Smooth muscle cell (in vitro differentiated cells): ENCODE data around the gene PPP3CB. TPM values are rescaled to one million over a fixed set of nuclear protein-coding genes. Genes with fewer than 3 reads are reported as not detected.

Experiments
- DNase-seq: peaks from one replicate; lab custom pipeline; 2025; ENCODE audit not compliant: unreplicated experiment; lab: John Stamatoyannopoulos, UW
- H2AFZ ChIP-seq: fragments of 200-600 bp; sonication (generic); 2 replicates; pipeline ENCODE4 v1.6.0; 2016; ENCODE audit warnings: antibody characterized with exemption, low read depth, mild to moderate bottlenecking
- H3F3A ChIP-seq: fragments of 200-600 bp; sonication (generic); 2 replicates; pipeline ENCODE4 v1.6.0; 2017; ENCODE audit warnings: antibody characterized with exemption, low read depth
- H3K27ac ChIP-seq: fragments of 200-600 bp; sonication (generic); 2 replicates; pipeline ENCODE4 v1.5.1; 2016; ENCODE audit warnings: low read depth, mild to moderate bottlenecking
- H3K27me3 ChIP-seq: fragments of 200-600 bp; sonication (generic); 2 replicates; pipeline ENCODE4 v1.6.1; 2016; ENCODE audit warnings: low read depth, mild to moderate bottlenecking
- H3K36me3 ChIP-seq: fragments of 200-600 bp; sonication (generic); 2 replicates; pipeline ENCODE4 v1.5.1; 2016; ENCODE audit warnings: low read depth
- H3K4me1 ChIP-seq: fragments of 200-600 bp; sonication (generic); 2 replicates; pipeline ENCODE4 v1.5.1; 2016; ENCODE audit warnings: low read depth
- H3K4me2 ChIP-seq: fragments of 200-600 bp; sonication (generic); 2 replicates; pipeline ENCODE4 v1.6.0; 2016; ENCODE audit warnings: mild to moderate bottlenecking
- H3K4me3 ChIP-seq: fragments of 200-600 bp; sonication (generic); 2 replicates; pipeline ENCODE4 v1.5.1; 2016; ENCODE audit warnings: mild to moderate bottlenecking
- H3K79me2 ChIP-seq: fragments of 200-600 bp; sonication (generic); 2 replicates; pipeline ENCODE4 v1.6.0; 2016; ENCODE audit warnings: low read depth, mild to moderate bottlenecking
- H3K9ac ChIP-seq: fragments of 200-600 bp; sonication (generic); 2 replicates; pipeline ENCODE4 v1.6.0; 2016; ENCODE audit warnings: low read depth
- H3K9me3 ChIP-seq: fragments of 200-600 bp; sonication (generic); replicated peaks from 2 replicates; pipeline ENCODE4 v1.5.1; 2016; ENCODE audit warnings: low read depth
- H4K20me1 ChIP-seq: fragments of 200-600 bp; sonication (generic); 2 replicates; pipeline ENCODE4 v1.6.0; 2016; ENCODE audit warnings: low read depth
- WGBS: methylation state at CpG from one replicate; pipeline ENCODE4 v1.1.7; 2016; ENCODE audit warnings: low lambda C conversion rate; 5-methylcytosine and 5-hydroxymethylcytosine counted together
- polyA plus RNA-seq: library from polyadenylated mRNA; unstranded; fragments of >200 nt; fragmentation: Nextera tagmentation; extraction: Ambion mirVana; gene quantifications from 2 replicates; pipeline ENCODE4 v1.2.1, GENCODE V29; 2016
- total RNA-seq: library from RNA; depleted of rRNA; stranded (reverse); fragments of >200 nt; gene quantifications from 2 replicates; pipeline ENCODE4 v1.2.3, GENCODE V29; 2014
- TF ChIP-seq, protein P1 (sequence below): fragments of 200-600 bp; sonication (generic); IDR thresholded peaks from 2 replicates; pipeline ENCODE4 v1.5.1; 2017; ENCODE audit warnings: borderline replicate concordance, mild to moderate bottlenecking, antibody characterized with exemption; ENCODE audit not compliant: insufficient read depth, poor library complexity, severe bottlenecking

Gene PPP3CB
- total and polyA plus RNA-seq, 2 experiments from 2014 or later: 14.9 to 61.9 TPM

DNA sequence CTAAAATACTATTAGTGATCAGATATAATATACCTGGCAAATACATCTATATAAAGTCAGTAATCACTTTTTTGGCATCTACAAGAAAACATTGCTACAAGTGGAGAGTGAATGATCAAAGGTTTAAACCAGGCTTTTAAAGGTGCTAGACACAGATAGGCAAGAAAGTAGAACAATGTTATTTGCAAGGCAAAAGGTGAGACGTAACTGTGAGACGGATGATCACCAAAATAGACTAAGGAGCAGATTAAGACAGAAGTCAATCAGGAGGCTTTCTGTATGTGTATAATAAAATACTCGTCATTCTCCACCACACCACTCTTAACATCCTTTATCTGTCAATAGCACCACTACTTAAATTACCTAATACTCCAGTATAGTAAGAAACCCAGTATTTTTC is 90.3 kb downstream of the PPP3CB start:
- peaks cover 97% of the 10 kb centered on the region for H4K20me1 ChIP-seq
- H3K79me2 ChIP-seq: peaks cover 97% of the 10 kb centered on the region
- H3K36me3 ChIP-seq: no peaks in the 10 kb centered on the region
- no peaks in the 10 kb centered on the region for H3K27me3 ChIP-seq
- no peaks in the 10 kb centered on the region for H3K9me3 ChIP-seq
- no peak overlapping the region for H3K27ac ChIP-seq
- H2AFZ ChIP-seq: no peak overlapping the region
- DNase-seq: no peak
- no peaks in the 10 kb centered on the region for H3K4me1 ChIP-seq
- no peak overlapping the region for H3K9ac ChIP-seq
- H3K4me2 ChIP-seq: no peak overlapping the region
- WGBS: 94% methylated on average over 3 of the region's 3 CpGs
- no peak overlapping the region for H3K4me3 ChIP-seq
- no peaks in the 10 kb centered on the region for H3F3A ChIP-seq
- TF ChIP-seq, protein P1, sequence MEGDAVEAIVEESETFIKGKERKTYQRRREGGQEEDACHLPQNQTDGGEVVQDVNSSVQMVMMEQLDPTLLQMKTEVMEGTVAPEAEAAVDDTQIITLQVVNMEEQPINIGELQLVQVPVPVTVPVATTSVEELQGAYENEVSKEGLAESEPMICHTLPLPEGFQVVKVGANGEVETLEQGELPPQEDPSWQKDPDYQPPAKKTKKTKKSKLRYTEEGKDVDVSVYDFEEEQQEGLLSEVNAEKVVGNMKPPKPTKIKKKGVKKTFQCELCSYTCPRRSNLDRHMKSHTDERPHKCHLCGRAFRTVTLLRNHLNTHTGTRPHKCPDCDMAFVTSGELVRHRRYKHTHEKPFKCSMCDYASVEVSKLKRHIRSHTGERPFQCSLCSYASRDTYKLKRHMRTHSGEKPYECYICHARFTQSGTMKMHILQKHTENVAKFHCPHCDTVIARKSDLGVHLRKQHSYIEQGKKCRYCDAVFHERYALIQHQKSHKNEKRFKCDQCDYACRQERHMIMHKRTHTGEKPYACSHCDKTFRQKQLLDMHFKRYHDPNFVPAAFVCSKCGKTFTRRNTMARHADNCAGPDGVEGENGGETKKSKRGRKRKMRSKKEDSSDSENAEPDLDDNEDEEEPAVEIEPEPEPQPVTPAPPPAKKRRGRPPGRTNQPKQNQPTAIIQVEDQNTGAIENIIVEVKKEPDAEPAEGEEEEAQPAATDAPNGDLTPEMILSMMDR: no peak

DNA sequence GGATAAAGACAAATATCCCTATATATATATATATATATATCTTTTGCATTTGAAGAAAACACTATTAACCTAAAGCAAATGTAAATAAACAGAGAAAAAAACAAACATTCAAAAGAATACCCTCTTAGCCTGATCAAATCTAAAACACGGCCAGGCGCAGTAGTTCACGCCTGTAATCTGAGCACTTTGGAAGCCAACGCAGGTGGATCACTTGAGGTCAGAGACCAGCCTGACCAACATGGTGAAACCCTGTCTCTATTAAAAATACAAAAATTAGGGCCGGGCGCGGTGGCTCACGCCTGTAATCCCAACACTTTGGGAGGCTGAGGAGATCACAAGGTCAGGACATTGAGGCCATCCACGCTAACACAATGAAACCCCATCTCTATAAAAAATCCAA is 91.1 kb downstream of the PPP3CB start:
- H3K27me3 ChIP-seq: no peaks in the 10 kb centered on the region
- 96% methylated on average over 9 of the region's 9 CpGs for WGBS
- H2AFZ ChIP-seq: no peak overlapping the region
- no peaks in the 10 kb centered on the region for H3K4me1 ChIP-seq
- no peak overlapping the region for H3K27ac ChIP-seq
- DNase-seq: no peak
- no peak overlapping the region for H3K4me3 ChIP-seq
- H3K9ac ChIP-seq: no peak overlapping the region
- no peak overlapping the region for H3K4me2 ChIP-seq
- no peaks in the 10 kb centered on the region for H3K36me3 ChIP-seq
- H3K79me2 ChIP-seq: peaks cover 92% of the 10 kb centered on the region
- no peaks in the 10 kb centered on the region for H3K9me3 ChIP-seq
- no peaks in the 10 kb centered on the region for H3F3A ChIP-seq
- peaks cover 96% of the 10 kb centered on the region for H4K20me1 ChIP-seq
- TF ChIP-seq, protein P1: no peak

DNA sequence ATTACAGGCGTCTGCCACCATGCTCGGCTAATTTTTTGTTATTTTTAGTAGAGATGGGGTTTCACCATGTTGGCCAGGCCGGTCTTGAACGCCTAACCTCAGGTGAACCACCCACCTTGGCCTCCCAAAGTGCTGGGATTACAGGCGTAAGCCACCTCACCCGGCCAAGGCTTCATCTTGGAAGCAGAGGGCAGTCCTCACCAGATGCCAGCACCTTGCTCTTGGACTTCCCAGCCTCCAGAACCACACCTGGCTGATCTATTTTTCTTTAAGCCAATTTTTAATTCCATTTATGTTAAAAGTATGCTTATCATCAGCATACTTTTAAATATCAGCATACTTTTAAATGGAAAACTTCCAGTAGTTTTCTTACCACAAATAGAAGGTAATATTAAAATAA is 94.2 kb downstream of the PPP3CB start:
- H3K9me3 ChIP-seq: no peaks in the 10 kb centered on the region
- peaks cover 69% of the 10 kb centered on the region for H3K79me2 ChIP-seq
- H3F3A ChIP-seq: no peaks in the 10 kb centered on the region
- H3K36me3 ChIP-seq: peaks cover 5% of the 10 kb centered on the region
- no peak for DNase-seq
- H4K20me1 ChIP-seq: peaks cover 77% of the 10 kb centered on the region
- no peak overlapping the region for H2AFZ ChIP-seq
- no peak overlapping the region for H3K4me3 ChIP-seq
- H3K4me1 ChIP-seq: no peaks in the 10 kb centered on the region
- H3K27ac ChIP-seq: no peak overlapping the region
- WGBS: 92% methylated on average over 6 of the region's 6 CpGs
- H3K4me2 ChIP-seq: no peak overlapping the region
- H3K9ac ChIP-seq: no peak overlapping the region
- H3K27me3 ChIP-seq: no peaks in the 10 kb centered on the region
- TF ChIP-seq, protein P1: no peak

DNA sequence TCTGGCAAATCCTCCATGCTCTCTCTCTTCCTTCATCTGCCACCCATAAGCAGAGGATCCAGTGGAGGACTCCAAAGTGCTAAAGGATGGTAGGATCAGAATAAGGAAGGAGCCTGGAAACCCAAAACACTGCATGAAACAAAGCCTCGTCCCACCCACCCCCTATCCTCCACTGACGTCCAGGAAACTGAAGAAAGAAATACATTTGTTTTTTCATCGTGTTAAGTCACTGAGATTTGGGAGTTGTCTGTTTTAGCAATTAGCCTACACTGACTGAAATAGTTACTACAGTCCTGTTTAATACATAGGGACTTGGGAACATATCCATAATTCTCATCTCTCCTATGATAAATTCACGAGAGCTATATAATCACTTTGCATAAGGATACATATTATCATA is 96.8 kb downstream of the PPP3CB start:
- WGBS: 96% methylated on average over 4 of the region's 4 CpGs
- TF ChIP-seq, protein P1: no peak
- peaks cover 47% of the 10 kb centered on the region for H3K79me2 ChIP-seq

More for the DNA sequence above, 96.8 kb downstream of the PPP3CB start:
- Histone ChIP-seq H3K36me3 (peaks cover 22% of the 10 kb centered on the region), H3K27ac (no peak overlapping the region), H3K4me2 (no peak overlapping the region), H3K27me3 (no peaks in the 10 kb centered on the region), H3K4me1 (no peaks in the 10 kb centered on the region), H3K4me3 (no peak overlapping the region), H3F3A (no peaks in the 10 kb centered on the region), H3K9ac (no peak overlapping the region), H2AFZ (no peak overlapping the region), H4K20me1 (peaks cover 52% of the 10 kb centered on the region), H3K9me3 (no peaks in the 10 kb centered on the region)
- no peak for DNase-seq
